Epithelial cell of esophagus (primary cell): ENCODE measurements around the gene SPSB1.

Experiments used
- DNase-seq: peaks from one replicate; pipeline ENCODE4 v3.0.0; 2010; ENCODE audit warnings: low read depth
- H3K4me3 ChIP-seq: 2 replicates; pipeline ENCODE4 v1.5.1; 2011; ENCODE audit warnings: mild to moderate bottlenecking, low read length, control low read depth
- CTCF ChIP-seq: IDR thresholded peaks from 2 replicates; pipeline ENCODE4 v1.5.1; 2011; ENCODE audit warnings: low read depth, mild to moderate bottlenecking, low read length, control low read depth, inconsistent platforms; ENCODE audit not compliant: insufficient read depth; ENCODE audit errors: missing control alignments

The SPSB1 gene

GRCh38 chr1:9356829-9357466, 64.3 kb downstream of the SPSB1 start:
- no peak for TF ChIP-seq CTCF
- DNase-seq: no peak
- no peak overlapping the region for H3K4me3 ChIP-seq

GRCh38 chr1:9357958-9358357, 65.3 kb downstream of the SPSB1 start:
- no peak for DNase-seq

GRCh38 chr1:9360371-9361064, 67.8 kb downstream of the SPSB1 start:
- DNase-seq: no peak
- no peak overlapping the region for H3K4me3 ChIP-seq
- TF ChIP-seq CTCF: no peak

More at GRCh38 chr1:9357958-9358357, 65.3 kb downstream of the SPSB1 start:
- H3K4me3 ChIP-seq: no peak overlapping the region
- TF ChIP-seq CTCF: no peak

GRCh38 chr1:9361630-9362260, 69.1 kb downstream of the SPSB1 start:
- no peak for TF ChIP-seq CTCF
- DNase-seq: no peak
- no peak overlapping the region for H3K4me3 ChIP-seq

- TF ChIP-seq CTCF: no peak
- DNase-seq: no peak
- no peak overlapping the region for H3K4me3 ChIP-seq
These were observed 69.8 kb downstream of the SPSB1 start for GRCh38 chr1:9362488-9362887.

GRCh38 chr1:9363061-9363471, 70.4 kb downstream of the SPSB1 start:
- TF ChIP-seq CTCF: no peak
- no peak overlapping the region for H3K4me3 ChIP-seq
- DNase-seq: no peak
